ENCODE results near the gene PLCB1.
"Not testable (repeated sequence)": the region's sequence is repeated elsewhere in the genome, so short reads cannot be mapped to it uniquely, and the experiment has no call there.

PLCB1 gene

DNA sequence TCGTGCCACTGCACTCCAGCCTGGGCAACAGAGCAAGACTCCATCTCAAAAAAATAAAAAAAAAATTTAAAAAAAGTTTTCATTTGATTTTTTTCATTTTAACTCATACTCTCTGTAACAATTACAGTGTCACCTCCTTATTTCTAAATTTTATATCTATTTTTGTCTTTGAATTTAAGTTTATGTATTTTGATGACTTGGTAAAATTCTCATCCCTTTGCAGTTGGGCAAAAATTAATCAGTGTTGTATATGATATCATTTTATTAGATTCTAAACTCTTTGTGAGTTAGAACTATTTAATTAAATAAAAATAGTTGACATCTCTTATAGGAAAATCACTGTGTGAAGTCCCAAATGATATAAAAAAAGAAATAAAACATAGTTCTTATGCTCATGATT lies 270.7 kb downstream of the PLCB1 start:
- no peak for DNase-seq (ENCODE audit: low read depth in 2 of 2)

DNA sequence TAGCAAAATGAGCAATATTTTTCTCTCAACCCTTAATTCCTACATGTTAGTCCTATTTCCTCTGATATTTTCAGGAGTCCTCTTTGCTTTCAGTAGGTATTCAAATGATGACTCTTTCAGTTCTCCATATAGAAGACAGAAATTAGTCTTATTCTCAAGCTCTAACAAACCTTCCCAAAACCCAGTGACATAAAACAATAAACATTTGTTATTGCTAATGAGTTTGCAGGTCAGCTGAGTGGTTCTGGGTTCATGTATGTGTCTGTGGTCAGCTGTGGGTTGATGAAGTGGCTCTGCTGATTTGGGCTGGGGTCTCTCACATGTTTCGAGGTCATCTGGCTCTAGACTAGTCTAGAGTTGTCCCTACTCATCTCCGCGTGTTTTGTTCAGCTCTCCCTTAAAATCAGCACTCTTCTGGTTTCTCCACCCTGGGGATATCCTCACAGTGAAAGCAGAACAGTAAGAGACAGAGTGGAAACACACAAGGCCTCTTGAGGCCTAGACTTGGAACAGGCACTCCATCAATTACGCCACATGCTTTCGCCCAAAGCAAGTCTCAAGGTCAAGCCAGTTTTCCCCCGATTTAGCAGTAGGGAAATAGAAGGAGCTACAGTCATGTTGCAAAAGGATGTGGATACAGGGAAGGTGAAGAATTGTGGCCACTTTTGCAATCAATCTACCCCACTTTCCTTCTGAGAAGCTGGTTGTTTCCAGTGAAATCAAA lies 273.0 kb downstream of the PLCB1 start:
- DNase-seq (ENCODE audit: low read depth in 2 of 2) = no peak

DNA sequence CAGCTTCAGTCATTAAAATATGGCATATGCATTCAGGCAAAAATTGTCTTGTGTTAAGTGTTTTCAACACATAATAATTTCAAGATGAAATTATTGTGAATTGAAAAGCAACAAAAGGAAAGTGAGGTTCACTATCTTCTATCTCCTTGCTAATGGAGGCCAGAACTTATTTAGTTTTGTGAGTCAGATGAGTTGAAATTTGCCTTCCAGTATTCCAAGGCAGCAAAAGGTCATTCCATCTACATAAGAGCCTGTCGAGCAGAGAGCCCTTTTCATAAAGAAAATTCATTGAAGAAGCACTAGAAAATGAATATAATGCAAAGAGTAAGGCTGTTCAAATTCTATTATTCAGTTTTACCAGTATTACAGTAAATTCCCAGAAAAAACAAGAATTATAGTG lies 274.3 kb downstream of the PLCB1 start:
- no peak for DNase-seq (ENCODE audit: low read depth in 2 of 2)

DNA sequence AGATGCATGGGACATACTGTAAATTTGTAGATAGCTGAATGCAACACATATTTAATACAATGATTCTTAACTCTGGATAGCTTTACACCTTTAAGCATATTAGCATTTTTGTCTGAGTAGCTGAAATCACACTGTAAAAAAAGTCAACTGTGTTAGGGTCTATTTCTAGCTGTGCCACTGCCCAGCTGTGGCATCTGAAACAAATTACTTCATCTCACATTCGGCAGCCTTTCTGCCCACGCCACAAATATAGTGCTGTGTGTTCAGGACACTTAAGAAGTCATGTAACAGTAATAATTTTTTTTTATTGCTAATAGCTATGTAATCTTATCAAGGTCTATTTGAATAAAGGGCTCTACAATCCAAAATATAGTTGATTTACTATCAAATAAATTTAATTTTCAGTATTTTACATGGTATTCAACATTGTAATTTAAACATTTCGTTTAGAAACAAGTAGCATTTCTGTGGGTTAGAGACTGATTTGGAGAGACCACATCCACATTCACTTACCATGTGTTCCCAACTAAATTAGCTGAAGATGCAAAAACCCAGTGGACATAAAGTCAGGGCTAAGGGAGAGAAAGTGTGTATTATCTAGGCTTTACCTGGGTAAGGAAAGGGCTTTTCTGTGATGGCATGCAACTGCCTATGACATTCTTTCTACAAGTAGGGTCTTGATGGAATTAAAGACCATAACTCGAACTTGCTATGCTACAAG lies 276.7 kb downstream of the PLCB1 start:
- DNase-seq (ENCODE audit: low read depth in 2 of 2) = no peak

DNA sequence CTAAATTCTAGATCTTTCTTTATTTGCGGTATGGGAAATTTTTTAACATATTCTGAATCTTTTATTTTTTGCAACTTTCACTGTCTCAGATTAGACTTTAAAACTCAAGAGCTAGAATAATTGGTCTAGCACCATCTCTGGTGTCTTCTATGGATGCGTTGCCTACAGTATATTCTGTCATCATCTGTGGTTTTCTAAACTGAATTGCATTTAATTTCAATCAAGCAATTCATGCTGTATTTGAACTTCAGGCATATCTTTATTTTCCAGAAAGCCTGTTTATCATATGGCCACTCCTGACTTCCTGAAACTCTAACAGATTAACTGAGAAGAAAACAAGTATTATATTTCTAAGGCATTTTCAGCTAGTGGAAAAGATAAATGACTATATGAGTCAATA lies 281.6 kb downstream of the PLCB1 start:
- DNase-seq (ENCODE audit: low read depth in 2 of 2) = no peak

DNA sequence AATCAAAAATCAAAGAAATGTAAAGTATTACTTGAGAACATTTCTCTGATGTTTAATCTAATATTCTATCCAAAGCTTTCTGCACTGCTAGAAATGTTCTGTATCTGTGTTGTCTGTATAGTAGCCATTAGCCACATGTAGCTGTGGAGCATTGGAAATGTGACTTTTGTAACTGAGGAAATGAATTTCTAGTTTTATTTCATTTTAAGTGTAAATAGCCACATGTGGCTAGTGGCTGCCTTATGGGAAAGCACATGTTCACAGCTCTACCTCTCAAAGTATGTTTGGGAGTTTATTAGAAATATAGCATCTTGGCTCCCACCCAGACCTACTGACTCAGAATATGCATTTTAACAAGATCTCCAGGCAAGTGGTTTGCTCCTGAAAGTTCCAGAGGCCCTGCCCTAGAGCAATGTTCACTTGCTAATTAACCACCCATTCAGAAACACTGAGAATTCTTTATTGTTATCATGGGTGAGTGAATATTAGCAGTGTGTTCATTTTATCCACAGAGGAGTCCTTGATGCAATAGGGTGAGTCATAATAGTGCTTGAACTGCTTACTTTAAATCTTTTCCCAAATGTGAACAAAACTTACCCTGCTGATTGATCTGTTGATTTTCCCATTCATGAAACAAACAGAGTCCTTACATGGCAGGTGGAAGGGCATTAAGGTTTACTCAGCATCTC lies 282.7 kb downstream of the PLCB1 start:
- no peak for DNase-seq (ENCODE audit: low read depth in 2 of 2)

DNA sequence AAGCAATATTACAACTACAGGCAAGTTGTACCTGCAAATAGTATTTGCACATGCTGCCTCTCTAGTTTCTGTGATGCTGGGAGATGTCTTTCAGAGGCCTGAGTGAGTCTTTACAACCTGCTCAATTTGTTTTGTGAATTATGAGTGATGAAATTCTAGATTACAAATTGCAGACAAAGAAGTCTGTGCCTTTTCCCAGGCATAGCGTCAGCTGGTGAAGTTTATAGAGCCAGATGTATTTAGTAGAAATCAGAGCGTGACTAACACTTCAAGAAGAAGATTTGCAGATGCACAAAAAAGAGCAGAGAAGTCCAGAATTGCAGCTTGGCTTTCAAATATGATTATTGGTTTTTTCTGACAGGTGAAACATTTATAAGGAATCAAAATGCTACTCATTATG lies 289.9 kb downstream of the PLCB1 start:
- no peak for DNase-seq (ENCODE audit: low read depth in 2 of 2)

DNA sequence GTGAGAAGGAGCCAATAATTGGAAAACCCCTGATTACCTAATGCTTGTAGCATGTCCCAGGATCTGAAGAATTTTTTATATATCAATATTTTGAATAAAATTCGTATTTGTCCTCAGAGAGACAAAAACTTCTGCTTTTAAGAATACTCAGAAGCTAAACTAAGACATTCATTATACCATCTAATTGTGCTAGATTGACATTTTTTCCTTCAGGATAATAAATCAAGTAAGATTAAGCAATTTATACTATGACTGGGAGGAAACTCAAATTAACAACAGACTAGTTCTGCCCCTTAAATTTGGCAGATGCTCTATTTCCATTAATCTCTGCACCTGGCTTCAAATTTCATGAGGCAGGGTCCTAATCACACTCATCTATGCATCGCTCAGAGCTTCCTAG lies 291.4 kb downstream of the PLCB1 start:
- DNase-seq (ENCODE audit: low read depth in 2 of 2) = no peak

DNA sequence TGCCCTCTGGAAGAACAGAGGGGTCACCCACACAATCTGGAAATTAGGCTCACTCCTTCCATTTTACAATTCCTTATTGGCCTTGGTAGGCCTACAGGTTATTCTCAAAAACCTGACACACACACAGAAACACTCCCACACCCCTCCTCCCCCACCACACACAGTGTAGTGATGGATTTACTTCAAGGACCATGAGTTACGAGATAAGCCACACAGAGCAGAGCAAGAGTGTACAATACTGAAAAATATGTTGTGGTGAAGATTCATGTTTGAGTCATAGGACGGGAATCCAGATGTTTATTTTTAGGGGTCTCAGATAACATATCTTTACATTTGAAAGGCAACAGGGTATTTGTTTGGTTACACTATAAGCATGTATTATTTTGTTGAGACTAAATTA lies 291.9 kb downstream of the PLCB1 start:
- DNase-seq (ENCODE audit: low read depth in 2 of 2) = no peak

DNA sequence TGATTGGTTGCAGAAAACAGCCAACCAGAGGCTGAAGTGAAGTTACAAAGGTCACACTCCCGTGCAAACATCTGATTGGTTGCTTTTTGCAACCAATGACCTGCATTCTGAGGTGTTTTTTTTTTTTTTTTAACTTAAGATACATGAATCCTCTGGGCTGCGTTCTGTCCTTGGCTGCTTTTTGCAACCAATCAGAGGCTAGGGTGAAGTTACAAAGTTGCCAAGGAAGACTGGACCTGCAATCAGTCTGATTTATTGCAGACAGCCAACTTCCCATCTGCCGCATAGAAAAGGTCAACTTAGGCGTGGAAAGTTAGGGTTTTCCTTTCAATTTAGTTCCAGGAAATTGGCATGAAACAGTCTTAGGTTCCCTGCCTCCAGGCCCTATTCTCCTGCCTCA lies 292.9 kb downstream of the PLCB1 start:
- no peak for DNase-seq (ENCODE audit: low read depth in 2 of 2)

DNA sequence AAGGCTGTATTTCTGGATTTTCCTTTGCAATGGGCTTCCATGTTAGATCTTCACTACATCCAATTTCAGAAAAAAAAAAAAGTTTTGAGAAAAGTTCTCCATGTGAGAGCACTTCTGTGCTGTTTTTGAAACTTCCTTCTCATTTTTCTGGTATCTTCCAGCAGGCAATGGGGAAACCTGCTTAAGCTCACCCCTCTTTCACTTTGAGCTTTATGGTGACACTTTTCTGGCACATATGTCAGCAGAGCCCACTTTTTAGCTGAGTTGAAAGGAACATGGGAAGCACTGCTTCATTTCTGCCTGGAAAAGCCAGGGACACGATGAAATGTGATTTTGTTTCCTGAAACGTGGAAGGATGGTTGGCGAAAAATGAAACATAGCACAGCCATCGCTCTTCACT lies 293.7 kb downstream of the PLCB1 start:
- DNase-seq (ENCODE audit: low read depth in 2 of 2) = no peak

DNA sequence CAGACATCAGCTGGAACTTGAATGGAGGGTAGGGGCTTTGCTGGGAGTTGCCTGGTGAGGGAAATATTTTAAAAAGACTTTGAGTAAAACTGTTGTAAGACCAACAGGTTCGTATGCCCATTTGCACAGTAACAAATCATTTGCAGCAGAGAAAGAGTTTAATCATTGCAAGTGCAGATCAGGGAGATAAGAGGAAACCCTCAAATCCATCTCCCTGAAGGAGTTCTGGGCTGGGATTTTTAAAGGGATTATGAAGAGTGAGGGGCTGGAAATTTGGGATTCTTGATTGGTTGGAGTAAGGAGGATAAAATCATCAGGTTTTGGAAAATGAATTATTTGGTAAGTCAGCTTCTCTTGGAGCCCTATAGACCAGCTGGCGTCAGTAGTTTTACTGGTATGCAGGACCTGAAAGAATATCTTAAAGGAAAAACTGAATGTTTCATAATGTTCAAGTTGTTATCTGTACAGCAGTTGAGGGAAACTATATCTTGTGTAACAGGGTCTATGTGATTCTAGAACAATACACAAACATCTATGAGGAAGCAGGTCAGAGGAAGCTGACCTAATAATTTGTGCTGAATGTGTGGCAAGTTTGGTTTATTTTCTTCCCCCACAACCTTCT lies 295.5 kb downstream of the PLCB1 start:
- DNase-seq (ENCODE audit: low read depth in 2 of 2) = no peak

DNA sequence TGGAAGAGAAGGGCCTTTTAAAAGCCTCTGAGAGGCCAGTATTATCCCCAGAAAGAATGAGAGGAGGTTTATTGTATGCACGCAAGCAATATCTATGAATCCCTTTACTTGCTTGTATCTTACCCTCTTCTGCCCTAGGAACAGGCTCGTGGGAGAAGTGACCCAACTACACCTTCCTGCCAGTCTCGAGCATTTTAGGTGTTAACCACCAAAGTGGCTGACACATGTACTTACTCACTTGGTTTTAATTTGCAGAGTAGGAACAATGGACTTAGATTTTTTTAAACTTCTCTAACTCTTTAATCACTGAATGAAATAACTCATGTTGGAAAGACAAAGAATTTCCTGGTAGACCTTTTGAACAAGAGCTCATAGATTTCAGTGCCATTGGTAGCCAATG lies 296.9 kb downstream of the PLCB1 start:
- DNase-seq (ENCODE audit: low read depth in 2 of 2) = peak; percentile 1

DNA sequence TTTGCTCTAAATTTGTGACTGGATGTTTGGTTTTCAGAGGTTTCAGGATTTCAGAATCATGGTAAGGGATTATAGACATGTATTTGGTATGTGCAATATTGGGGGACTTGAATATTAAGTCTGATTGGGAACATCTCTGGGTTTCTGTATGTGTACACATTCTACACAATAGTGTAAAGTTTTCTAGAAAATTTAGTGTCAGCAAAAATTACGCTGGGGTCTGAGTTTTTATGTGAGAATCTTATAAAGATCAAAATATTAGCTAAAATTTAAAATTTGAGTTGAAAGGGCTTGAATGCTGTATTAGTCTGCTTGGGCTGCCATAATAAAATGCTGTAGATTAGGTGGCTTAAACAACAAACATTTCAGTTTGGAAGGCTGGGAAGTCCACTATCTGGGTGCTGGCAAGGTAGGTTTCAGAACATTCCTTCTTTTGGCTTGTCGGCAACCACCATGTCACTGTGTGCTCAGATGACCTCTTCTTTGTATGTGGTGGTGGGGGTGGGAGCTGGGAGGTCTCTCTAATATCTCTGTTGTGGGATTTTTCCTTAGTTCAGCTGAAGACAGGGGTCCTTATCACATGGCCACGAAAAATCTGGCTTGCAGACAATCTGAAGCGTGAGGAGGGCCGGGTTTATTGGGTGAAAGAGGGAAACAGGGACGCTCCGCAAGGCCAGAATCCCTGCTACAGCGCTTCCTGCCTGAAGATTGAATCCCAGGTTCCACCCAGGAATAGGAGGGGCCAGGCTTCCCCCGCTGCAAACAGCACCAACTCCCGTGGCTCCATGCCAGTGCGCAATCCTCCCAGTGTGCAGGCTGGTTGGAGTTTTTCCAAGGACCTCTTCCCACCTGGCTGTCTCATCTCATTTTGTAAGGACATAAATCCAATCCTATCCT lies 299.7 kb downstream of the PLCB1 start:
- no peak for DNase-seq (ENCODE audit: low read depth in 2 of 2)

DNA sequence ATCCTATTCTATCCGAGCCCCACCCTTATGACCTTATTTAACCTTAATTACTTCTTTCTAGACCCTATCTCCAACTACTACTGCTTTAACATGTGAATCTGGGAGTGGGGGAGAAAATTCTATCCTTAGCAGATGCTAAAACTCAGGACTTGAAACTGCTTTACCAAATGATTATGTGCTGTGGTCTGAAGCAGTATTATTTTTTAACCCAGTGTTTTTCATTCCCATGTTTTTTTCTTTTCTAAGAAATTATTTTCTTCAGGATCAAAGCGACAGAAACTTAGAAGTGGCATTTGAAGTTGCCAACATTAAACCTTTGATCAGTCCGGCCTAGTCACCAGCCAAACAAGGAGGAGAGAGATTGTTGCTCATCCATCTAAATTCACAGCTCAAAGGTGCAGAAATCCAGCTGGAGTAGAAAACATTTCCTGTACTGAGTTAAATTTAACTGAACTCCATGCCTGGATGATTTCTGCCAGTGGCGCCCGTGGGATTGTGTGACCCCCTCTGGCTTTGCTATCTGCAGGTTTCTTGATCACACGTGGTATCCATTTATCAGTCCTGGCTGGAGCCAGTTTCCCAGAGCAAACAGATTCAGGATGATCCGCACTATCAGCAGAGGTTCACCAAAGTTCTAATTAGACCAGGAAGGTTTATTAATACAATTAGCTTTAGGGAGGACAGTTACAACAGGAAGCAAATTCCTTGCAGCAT lies 300.5 kb downstream of the PLCB1 start:
- no peak for DNase-seq (ENCODE audit: low read depth in 2 of 2)

DNA sequence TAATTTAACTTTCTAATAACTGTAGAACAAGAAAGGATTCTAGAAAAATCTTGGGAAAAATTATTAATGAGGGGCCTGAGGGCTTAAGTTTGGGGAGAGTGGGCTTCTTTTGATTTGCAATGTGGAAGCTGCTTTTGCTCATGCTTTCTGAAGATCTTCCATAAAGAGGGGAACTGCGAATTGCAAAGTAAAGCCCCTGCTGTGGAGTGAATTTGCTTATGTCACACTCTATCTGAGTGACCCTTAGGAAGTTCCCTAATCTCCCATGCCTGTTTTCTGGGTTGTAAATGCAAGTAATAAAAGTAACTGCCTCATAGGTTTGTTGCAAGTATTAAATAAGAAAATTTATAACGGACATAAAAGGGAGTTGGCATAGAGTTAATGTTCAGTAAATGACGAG lies 301.2 kb downstream of the PLCB1 start:
- no peak for DNase-seq (ENCODE audit: low read depth in 2 of 2)

DNA sequence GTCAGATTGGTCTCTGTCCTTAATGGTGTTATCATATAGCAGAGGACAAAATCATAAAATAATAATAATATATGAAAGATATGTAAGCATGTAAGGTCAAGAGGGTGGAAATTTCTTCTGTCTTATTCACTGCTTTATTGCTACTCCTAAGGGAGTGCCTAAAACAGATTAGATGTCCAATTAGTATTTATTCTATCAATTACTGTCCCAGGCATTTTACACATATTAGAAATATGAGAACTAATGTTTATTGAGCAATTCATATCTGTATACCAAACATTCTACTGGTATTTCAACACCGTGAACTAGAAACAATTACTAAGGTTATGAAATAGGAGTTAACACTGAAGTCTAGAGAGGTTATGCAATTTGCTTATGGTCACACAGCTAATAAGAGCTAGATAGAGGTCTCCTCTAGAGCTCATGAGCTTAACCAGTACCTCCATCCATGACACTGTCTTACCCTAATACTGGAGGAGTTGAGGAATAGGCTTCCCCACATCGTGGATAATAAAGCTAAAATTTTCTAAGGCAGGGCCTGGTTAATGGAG lies 302.3 kb downstream of the PLCB1 start:
- no peak for DNase-seq (ENCODE audit: low read depth in 2 of 2)

DNA sequence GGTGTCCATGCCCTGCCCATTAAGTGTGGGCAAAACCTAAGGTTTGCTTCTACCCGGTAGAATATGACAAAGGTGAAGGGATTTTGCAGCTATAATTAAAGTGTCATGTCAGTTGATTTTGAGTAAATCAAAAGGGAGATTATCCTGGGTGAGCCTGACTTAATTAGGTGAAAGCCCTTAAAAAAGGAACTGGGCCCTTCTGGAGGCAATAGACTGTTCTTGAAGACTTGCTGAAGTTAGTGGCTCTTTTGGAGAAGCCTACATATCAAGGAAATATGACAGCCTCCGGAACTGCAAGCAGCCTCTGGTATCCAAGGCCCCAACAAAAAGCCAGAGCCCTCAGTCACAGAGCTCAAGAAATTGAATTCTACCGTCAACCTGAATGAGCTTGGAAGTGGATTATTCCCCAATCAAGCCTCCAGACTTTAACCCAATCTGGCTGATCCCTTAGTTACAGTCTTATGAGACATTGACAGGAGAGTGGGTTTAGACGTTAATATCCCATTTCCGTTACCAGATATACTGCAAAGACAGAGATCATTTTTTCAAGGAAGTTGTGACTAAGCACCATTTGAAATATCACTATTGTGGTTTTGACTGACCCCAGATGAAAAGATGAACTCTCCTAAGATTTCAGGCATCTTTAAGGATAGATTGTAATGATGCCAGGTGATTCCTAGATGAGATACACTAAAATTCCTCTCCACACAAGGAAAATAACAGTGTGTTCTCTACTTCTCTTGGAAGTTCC lies 303.4 kb downstream of the PLCB1 start:
- no peak for DNase-seq (ENCODE audit: low read depth in 2 of 2)

DNA sequence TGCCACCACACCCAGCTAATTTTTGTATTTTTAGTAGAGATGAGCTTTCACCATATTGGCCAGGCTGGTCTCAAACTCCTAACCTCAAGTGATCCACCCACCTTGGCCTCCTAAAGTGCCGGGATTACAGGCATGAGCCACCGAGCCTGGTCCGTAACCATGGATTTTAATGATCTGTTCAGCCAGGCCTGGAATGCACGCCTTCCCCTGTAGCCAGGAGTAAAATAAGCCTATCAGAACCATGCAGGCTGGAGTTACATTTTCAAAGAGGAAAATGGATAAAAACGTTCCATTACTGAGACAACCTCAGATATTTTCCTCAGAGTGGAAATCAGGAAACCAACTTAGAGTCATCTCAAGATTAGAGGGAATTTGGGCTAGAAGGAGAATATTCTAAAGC lies 304.9 kb downstream of the PLCB1 start:
- not testable (repeated sequence) for DNase-seq (ENCODE audit: low read depth in 2 of 2)

DNA sequence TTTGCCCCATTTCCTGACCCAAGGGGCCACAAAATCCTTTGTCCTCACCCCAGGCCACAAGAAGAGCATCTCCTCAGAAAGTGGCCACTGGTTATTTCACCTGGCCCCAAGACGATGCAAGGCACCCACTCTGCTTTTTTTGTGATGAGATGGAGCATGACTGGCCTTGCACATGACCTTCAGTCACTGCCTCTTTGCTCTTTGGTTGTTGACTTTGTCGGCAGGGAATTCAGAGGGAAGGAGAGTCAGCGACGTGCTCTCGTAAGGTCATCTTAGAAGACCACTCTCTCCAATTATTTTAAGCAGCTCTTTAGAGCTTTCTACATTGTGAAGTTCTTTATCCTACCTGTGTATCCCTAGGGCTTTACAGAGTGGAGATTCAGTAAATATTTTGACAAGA lies 306.7 kb downstream of the PLCB1 start:
- no peak for DNase-seq (ENCODE audit: low read depth in 2 of 2)

All from stimulated activated CD8-positive, alpha-beta memory T cell treated with anti-CD3 and anti-CD28 coated beads, Interleukin-7, amount 100 ng/mL, for 4 hours (primary cell).